ENCODE data around the gene ARHGEF17. TPM values are rescaled to one million over a fixed set of nuclear protein-coding genes. Genes with fewer than 3 reads are reported as not detected.

ARHGEF17 gene
- 45.5 TPM for polyA plus RNA-seq (2013, experiment 1 of 4)
- 50.1 TPM for polyA plus RNA-seq (2013, experiment 2 of 4)
- 43.0 TPM for polyA plus RNA-seq (2013, experiment 3 of 4)
- polyA plus RNA-seq (2013, experiment 4 of 4) = 51.1 TPM

GRCh38 chr11:73308003-73308960 lies at the start of gene ARHGEF17:
Gene ARHGEF17, plus strand, starts transcription at chr11:73308276. Its CDS starts 363 bp downstream, at chr11:73308639.
- H3K4me3 ChIP-seq (ENCODE audit: insufficient read depth, low read depth, low read length) = peak within 1 kb of the TSS; percentile 79
- H3K9me3 ChIP-seq (ENCODE audit: control insufficient read depth, low read length) = no peaks in the 10 kb centered on the region
- peak within 1 kb of the TSS; percentile 86 for H3K27ac ChIP-seq (ENCODE audit: insufficient read depth, low read depth, low read length, poor library complexity, severe bottlenecking)
- peaks cover 10% of the 10 kb centered on the region for H3K27me3 ChIP-seq (ENCODE audit: control insufficient read depth, insufficient read depth, low read length, poor library complexity, severe bottlenecking)
- peaks cover 37% of the 10 kb centered on the region for H3K4me1 ChIP-seq (ENCODE audit: control insufficient read depth, insufficient read depth, low read length)
- WGBS, 2 experiments = 0% methylated on average over 105 of the region's 105 CpGs
- peaks cover 5% of the 10 kb centered on the region for H3K36me3 ChIP-seq (ENCODE audit: control insufficient read depth, insufficient read depth, low read length)

GRCh38 chr11:73259406-73260126 lies 48.5 kb upstream of the ARHGEF17 start:
- no peaks in the 10 kb centered on the region for H3K9me3 ChIP-seq (ENCODE audit: control insufficient read depth, low read length)
- H3K27ac ChIP-seq (ENCODE audit: insufficient read depth, low read depth, low read length, poor library complexity, severe bottlenecking) = no peak overlapping the region
- 87 to 96% methylated on average over 3 of the region's 3 CpGs for WGBS, 2 experiments
- H3K4me1 ChIP-seq (ENCODE audit: control insufficient read depth, insufficient read depth, low read length) = peaks cover 16% of the 10 kb centered on the region
- H3K27me3 ChIP-seq (ENCODE audit: control insufficient read depth, insufficient read depth, low read length, poor library complexity, severe bottlenecking) = peaks cover 6% of the 10 kb centered on the region
- H3K36me3 ChIP-seq (ENCODE audit: control insufficient read depth, insufficient read depth, low read length) = no peaks in the 10 kb centered on the region
- no peak overlapping the region for H3K4me3 ChIP-seq (ENCODE audit: insufficient read depth, low read depth, low read length)

- Histone ChIP-seq H3K4me1 (ENCODE audit: control insufficient read depth, insufficient read depth, low read length) (peaks cover 16% of the 10 kb centered on the region), H3K4me3 (ENCODE audit: insufficient read depth, low read depth, low read length) (no peak overlapping the region), H3K9me3 (ENCODE audit: control insufficient read depth, low read length) (no peaks in the 10 kb centered on the region), H3K27me3 (ENCODE audit: control insufficient read depth, insufficient read depth, low read length, poor library complexity, severe bottlenecking) (peaks cover 11% of the 10 kb centered on the region), H3K36me3 (ENCODE audit: control insufficient read depth, insufficient read depth, low read length) (no peaks in the 10 kb centered on the region), H3K27ac (ENCODE audit: insufficient read depth, low read depth, low read length, poor library complexity, severe bottlenecking) (no peak overlapping the region)
Measured at GRCh38 chr11:73260127-73260457, 48.0 kb upstream of the ARHGEF17 start.

- Histone ChIP-seq H3K27me3 (ENCODE audit: control insufficient read depth, insufficient read depth, low read length, poor library complexity, severe bottlenecking) (peaks cover 11% of the 10 kb centered on the region), H3K27ac (ENCODE audit: insufficient read depth, low read depth, low read length, poor library complexity, severe bottlenecking) (no peak overlapping the region), H3K9me3 (ENCODE audit: control insufficient read depth, low read length) (no peaks in the 10 kb centered on the region), H3K4me3 (ENCODE audit: insufficient read depth, low read depth, low read length) (no peak overlapping the region), H3K36me3 (ENCODE audit: control insufficient read depth, insufficient read depth, low read length) (no peaks in the 10 kb centered on the region), H3K4me1 (ENCODE audit: control insufficient read depth, insufficient read depth, low read length) (peaks cover 12% of the 10 kb centered on the region)
- 79 to 83% methylated on average over 5 of the region's 5 CpGs for WGBS, 2 experiments
Measured at GRCh38 chr11:73262851-73263495, 45.1 kb upstream of the ARHGEF17 start.

GRCh38 chr11:73263640-73264039 lies 44.4 kb upstream of the ARHGEF17 start:
- H3K27me3 ChIP-seq (ENCODE audit: control insufficient read depth, insufficient read depth, low read length, poor library complexity, severe bottlenecking) = peaks cover 11% of the 10 kb centered on the region
- 88 to 97% methylated on average over 2 of the region's 2 CpGs for WGBS, 2 experiments
- H3K4me3 ChIP-seq (ENCODE audit: insufficient read depth, low read depth, low read length) = no peak overlapping the region
- no peak overlapping the region for H3K27ac ChIP-seq (ENCODE audit: insufficient read depth, low read depth, low read length, poor library complexity, severe bottlenecking)
- H3K4me1 ChIP-seq (ENCODE audit: control insufficient read depth, insufficient read depth, low read length) = peaks cover 6% of the 10 kb centered on the region
- H3K36me3 ChIP-seq (ENCODE audit: control insufficient read depth, insufficient read depth, low read length) = no peaks in the 10 kb centered on the region
- no peaks in the 10 kb centered on the region for H3K9me3 ChIP-seq (ENCODE audit: control insufficient read depth, low read length)

GRCh38 chr11:73265278-73265810 lies 42.7 kb upstream of the ARHGEF17 start:
- WGBS, 2 experiments = 86 to 92% methylated on average over 4 of the region's 4 CpGs
- Histone ChIP-seq H3K9me3 (ENCODE audit: control insufficient read depth, low read length) (no peaks in the 10 kb centered on the region), H3K4me1 (ENCODE audit: control insufficient read depth, insufficient read depth, low read length) (peaks cover 5% of the 10 kb centered on the region), H3K36me3 (ENCODE audit: control insufficient read depth, insufficient read depth, low read length) (no peaks in the 10 kb centered on the region), H3K27ac (ENCODE audit: insufficient read depth, low read depth, low read length, poor library complexity, severe bottlenecking) (no peak overlapping the region), H3K27me3 (ENCODE audit: control insufficient read depth, insufficient read depth, low read length, poor library complexity, severe bottlenecking) (peaks cover 11% of the 10 kb centered on the region), H3K4me3 (ENCODE audit: insufficient read depth, low read depth, low read length) (no peak overlapping the region)

GRCh38 chr11:73265853-73266645 lies 42.0 kb upstream of the ARHGEF17 start:
- Histone ChIP-seq H3K4me1 (ENCODE audit: control insufficient read depth, insufficient read depth, low read length) (peaks cover 5% of the 10 kb centered on the region), H3K27me3 (ENCODE audit: control insufficient read depth, insufficient read depth, low read length, poor library complexity, severe bottlenecking) (peaks cover 11% of the 10 kb centered on the region), H3K27ac (ENCODE audit: insufficient read depth, low read depth, low read length, poor library complexity, severe bottlenecking) (no peak overlapping the region), H3K9me3 (ENCODE audit: control insufficient read depth, low read length) (no peaks in the 10 kb centered on the region), H3K4me3 (ENCODE audit: insufficient read depth, low read depth, low read length) (no peak overlapping the region), H3K36me3 (ENCODE audit: control insufficient read depth, insufficient read depth, low read length) (no peaks in the 10 kb centered on the region)
- WGBS, 2 experiments = 85 to 88% methylated on average over 3 of the region's 3 CpGs

GRCh38 chr11:73266646-73267020 lies 41.4 kb upstream of the ARHGEF17 start:
- 86 to 93% methylated on average over 4 of the region's 4 CpGs for WGBS, 2 experiments
- no peaks in the 10 kb centered on the region for H3K36me3 ChIP-seq (ENCODE audit: control insufficient read depth, insufficient read depth, low read length)
- H3K27me3 ChIP-seq (ENCODE audit: control insufficient read depth, insufficient read depth, low read length, poor library complexity, severe bottlenecking) = peaks cover 11% of the 10 kb centered on the region
- H3K4me3 ChIP-seq (ENCODE audit: insufficient read depth, low read depth, low read length) = no peak overlapping the region
- no peaks in the 10 kb centered on the region for H3K9me3 ChIP-seq (ENCODE audit: control insufficient read depth, low read length)
- no peak overlapping the region for H3K27ac ChIP-seq (ENCODE audit: insufficient read depth, low read depth, low read length, poor library complexity, severe bottlenecking)
- H3K4me1 ChIP-seq (ENCODE audit: control insufficient read depth, insufficient read depth, low read length) = peaks cover 5% of the 10 kb centered on the region

GRCh38 chr11:73267122-73267846 lies 40.8 kb upstream of the ARHGEF17 start:
- Histone ChIP-seq H3K27ac (ENCODE audit: insufficient read depth, low read depth, low read length, poor library complexity, severe bottlenecking) (no peak overlapping the region), H3K9me3 (ENCODE audit: control insufficient read depth, low read length) (no peaks in the 10 kb centered on the region)
- 72 to 76% methylated on average over 3 of the region's 3 CpGs for WGBS, 2 experiments

More at GRCh38 chr11:73267122-73267846, 40.8 kb upstream of the ARHGEF17 start:
- H3K36me3 ChIP-seq (ENCODE audit: control insufficient read depth, insufficient read depth, low read length) = no peaks in the 10 kb centered on the region
- no peak overlapping the region for H3K4me3 ChIP-seq (ENCODE audit: insufficient read depth, low read depth, low read length)
- peaks cover 11% of the 10 kb centered on the region for H3K27me3 ChIP-seq (ENCODE audit: control insufficient read depth, insufficient read depth, low read length, poor library complexity, severe bottlenecking)
- H3K4me1 ChIP-seq (ENCODE audit: control insufficient read depth, insufficient read depth, low read length) = peaks cover 5% of the 10 kb centered on the region

Data from ectodermal cell (in vitro differentiated cells).